ENCODE results near the gene H6PD. TPM values are rescaled to one million over a fixed set of nuclear protein-coding genes. Genes with fewer than 3 reads are reported as not detected.

The H6PD gene
- total and polyA plus RNA-seq, 9 of the 15 experiments (the other 6 are each of a cell fraction or from before 2014, with no cell fraction given): 0.04 to 2.5 (median 0.95) TPM

DNA sequence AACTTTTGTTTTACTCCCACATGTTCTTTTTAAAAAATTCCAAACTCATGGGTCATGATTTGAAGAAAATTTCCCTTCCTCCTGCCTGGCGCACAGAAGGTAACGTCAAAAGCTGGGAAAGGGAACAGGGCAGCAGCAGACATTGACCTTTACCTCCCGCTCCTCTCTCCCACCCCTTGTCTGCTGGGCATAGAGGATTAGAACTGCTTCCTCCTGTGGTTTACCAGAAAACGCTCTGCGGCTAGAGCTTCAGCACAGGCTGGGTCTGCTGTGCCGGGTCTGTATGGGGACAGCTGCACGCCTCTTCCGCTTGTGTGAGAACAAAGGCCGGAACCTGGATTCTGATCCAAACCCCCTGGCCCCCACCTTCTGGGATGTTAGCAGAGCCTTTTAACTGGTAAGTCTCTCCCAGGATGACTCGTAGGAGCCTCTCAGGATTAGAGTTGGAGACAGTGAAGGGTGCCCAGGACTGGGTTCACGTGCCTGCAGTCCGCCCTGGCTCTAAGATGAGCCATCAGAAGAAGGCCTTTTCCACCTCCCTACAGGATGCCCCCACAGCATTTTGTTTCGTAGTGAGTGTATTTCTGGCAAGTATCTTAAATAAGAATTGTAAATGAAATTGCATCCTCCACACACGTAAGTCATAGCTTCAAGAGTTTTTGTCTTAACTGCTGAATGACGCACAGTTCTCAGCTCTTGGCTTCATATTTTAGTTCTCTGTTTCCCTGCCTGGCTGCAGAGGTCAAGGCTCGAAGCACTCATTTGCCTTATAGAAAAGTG, 5.2 kb downstream of the H6PD start (continued):
- TF ChIP-seq MAFF (IDR thresholded peaks at IDR 0.05; ENCODE audit: low read length): no peak
- TF ChIP-seq ZNF146 (CRISPR knock-in tag; IDR thresholded peaks at IDR 0.05; ENCODE audit: unreplicated experiment): no peak
- TF ChIP-seq TEAD4 (IDR thresholded peaks at IDR 0.05; ENCODE audit: low read length): 0 out of 2 replicates have a peak, but pooled peaks have one; percentile 7
- no peak for TF ChIP-seq TEAD4 (CRISPR knock-in tag; IDR thresholded peaks at IDR 0.05; ENCODE audit: borderline replicate concordance)
- TF ChIP-seq, protein P1, sequence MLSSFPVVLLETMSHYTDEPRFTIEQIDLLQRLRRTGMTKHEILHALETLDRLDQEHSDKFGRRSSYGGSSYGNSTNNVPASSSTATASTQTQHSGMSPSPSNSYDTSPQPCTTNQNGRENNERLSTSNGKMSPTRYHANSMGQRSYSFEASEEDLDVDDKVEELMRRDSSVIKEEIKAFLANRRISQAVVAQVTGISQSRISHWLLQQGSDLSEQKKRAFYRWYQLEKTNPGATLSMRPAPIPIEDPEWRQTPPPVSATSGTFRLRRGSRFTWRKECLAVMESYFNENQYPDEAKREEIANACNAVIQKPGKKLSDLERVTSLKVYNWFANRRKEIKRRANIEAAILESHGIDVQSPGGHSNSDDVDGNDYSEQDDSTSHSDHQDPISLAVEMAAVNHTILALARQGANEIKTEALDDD (IDR thresholded peaks at IDR 0.05): no peak
- TF ChIP-seq ZNF79 (CRISPR knock-in tag; IDR thresholded peaks at IDR 0.05; ENCODE audit: low read depth): no peak
- TF ChIP-seq, protein P2, sequence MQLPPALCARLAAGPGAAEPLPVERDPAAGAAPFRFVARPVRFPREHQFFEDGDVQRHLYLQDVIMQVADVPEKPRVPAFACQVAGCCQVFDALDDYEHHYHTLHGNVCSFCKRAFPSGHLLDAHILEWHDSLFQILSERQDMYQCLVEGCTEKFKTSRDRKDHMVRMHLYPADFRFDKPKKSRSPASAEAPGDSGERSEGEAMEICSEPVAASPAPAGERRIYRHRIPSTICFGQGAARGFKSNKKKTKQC (CRISPR knock-in tag; IDR thresholded peaks at IDR 0.05): no peak
- TF ChIP-seq SUPT5H (IDR thresholded peaks at IDR 0.05): no peak
- no peak for TF ChIP-seq ZNF75A (CRISPR knock-in tag; IDR thresholded peaks at IDR 0.05)
- no peak for TF ChIP-seq NFRKB (IDR thresholded peaks at IDR 0.05; ENCODE audit: low read depth)
- TF ChIP-seq, protein P3, sequence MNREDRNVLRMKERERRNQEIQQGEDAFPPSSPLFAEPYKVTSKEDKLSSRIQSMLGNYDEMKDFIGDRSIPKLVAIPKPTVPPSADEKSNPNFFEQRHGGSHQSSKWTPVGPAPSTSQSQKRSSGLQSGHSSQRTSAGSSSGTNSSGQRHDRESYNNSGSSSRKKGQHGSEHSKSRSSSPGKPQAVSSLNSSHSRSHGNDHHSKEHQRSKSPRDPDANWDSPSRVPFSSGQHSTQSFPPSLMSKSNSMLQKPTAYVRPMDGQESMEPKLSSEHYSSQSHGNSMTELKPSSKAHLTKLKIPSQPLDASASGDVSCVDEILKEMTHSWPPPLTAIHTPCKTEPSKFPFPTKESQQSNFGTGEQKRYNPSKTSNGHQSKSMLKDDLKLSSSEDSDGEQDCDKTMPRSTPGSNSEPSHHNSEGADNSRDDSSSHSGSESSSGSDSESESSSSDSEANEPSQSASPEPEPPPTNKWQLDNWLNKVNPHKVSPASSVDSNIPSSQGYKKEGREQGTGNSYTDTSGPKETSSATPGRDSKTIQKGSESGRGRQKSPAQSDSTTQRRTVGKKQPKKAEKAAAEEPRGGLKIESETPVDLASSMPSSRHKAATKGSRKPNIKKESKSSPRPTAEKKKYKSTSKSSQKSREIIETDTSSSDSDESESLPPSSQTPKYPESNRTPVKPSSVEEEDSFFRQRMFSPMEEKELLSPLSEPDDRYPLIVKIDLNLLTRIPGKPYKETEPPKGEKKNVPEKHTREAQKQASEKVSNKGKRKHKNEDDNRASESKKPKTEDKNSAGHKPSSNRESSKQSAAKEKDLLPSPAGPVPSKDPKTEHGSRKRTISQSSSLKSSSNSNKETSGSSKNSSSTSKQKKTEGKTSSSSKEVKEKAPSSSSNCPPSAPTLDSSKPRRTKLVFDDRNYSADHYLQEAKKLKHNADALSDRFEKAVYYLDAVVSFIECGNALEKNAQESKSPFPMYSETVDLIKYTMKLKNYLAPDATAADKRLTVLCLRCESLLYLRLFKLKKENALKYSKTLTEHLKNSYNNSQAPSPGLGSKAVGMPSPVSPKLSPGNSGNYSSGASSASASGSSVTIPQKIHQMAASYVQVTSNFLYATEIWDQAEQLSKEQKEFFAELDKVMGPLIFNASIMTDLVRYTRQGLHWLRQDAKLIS (CRISPR knock-in tag; IDR thresholded peaks at IDR 0.05): no peak
- no peak for TF ChIP-seq TRIM28 (IDR thresholded peaks at IDR 0.05)
